ENCODE measurements around the gene BUD13.

The BUD13 gene

DNA sequence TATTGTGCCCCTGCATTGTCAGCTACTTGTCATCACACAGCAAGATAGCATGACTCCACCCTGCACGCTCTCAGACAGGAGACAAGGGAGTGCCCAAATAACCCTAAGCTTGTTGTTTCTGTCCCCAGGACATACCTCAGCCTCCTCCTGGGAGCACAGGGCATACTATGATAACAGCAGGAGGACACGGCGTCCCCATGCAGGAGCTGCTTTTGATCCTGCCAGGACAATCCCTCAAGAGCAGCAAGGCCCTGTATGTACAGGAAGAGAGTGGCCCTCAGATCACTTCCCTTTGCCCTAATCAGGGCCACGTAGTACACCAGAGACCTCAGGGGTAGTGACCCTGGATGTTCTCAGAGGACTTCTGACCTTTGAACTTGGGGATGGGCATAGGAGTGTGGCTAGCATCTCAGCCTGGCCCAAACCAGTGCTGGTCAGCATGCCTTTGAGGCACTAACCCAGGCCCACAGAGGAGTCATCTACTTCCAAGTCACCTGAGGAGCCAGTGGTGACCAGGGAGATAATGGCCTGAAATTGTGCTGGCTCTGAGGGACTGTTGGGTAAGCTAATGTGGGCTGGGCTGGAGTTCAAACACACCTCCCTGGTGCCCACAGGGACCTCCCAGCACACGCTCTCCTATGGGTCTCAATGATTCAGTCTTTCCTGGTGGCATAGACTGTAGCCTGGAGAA is 41.1 kb upstream of the BUD13 start:
- Histone ChIP-seq H3K4me1 (no peaks in the 10 kb centered on the region), H3K4me3 (ENCODE audit: low read depth, low read length) (no peak overlapping the region), H3K27me3 (no peaks in the 10 kb centered on the region), H3K36me3 (no peaks in the 10 kb centered on the region), H3K9me3 (no peaks in the 10 kb centered on the region)
- TF ChIP-seq, protein P1, sequence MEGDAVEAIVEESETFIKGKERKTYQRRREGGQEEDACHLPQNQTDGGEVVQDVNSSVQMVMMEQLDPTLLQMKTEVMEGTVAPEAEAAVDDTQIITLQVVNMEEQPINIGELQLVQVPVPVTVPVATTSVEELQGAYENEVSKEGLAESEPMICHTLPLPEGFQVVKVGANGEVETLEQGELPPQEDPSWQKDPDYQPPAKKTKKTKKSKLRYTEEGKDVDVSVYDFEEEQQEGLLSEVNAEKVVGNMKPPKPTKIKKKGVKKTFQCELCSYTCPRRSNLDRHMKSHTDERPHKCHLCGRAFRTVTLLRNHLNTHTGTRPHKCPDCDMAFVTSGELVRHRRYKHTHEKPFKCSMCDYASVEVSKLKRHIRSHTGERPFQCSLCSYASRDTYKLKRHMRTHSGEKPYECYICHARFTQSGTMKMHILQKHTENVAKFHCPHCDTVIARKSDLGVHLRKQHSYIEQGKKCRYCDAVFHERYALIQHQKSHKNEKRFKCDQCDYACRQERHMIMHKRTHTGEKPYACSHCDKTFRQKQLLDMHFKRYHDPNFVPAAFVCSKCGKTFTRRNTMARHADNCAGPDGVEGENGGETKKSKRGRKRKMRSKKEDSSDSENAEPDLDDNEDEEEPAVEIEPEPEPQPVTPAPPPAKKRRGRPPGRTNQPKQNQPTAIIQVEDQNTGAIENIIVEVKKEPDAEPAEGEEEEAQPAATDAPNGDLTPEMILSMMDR (IDR thresholded peaks at IDR 0.05; ENCODE audit: low read depth, low read length): no peak
- DNase-seq: no peak

- Histone ChIP-seq H3K4me3 (ENCODE audit: low read depth, low read length) (no peak overlapping the region), H3K36me3 (no peaks in the 10 kb centered on the region), H3K4me1 (no peaks in the 10 kb centered on the region), H3K9me3 (no peaks in the 10 kb centered on the region), H3K27me3 (no peaks in the 10 kb centered on the region)
- TF ChIP-seq, protein P1 (IDR thresholded peaks at IDR 0.05; ENCODE audit: low read depth, low read length): no peak
- DNase-seq: no peak
Measured at GRCh38 chr11:116813170-116813569, 40.4 kb upstream of the BUD13 start.

- DNase-seq: no peak
- Histone ChIP-seq H3K4me3 (ENCODE audit: low read depth, low read length) (no peak overlapping the region), H3K4me1 (no peaks in the 10 kb centered on the region), H3K27me3 (no peaks in the 10 kb centered on the region), H3K9me3 (no peaks in the 10 kb centered on the region), H3K36me3 (no peaks in the 10 kb centered on the region)
- TF ChIP-seq, protein P1 (IDR thresholded peaks at IDR 0.05; ENCODE audit: low read depth, low read length): no peak
Measured at GRCh38 chr11:116812109-116812508, 39.3 kb upstream of the BUD13 start.

- Histone ChIP-seq H3K4me1 (no peaks in the 10 kb centered on the region), H3K9me3 (no peaks in the 10 kb centered on the region), H3K27me3 (no peaks in the 10 kb centered on the region), H3K4me3 (ENCODE audit: low read depth, low read length) (no peak overlapping the region), H3K36me3 (no peaks in the 10 kb centered on the region)
- no peak for DNase-seq
- TF ChIP-seq, protein P1 (IDR thresholded peaks at IDR 0.05; ENCODE audit: low read depth, low read length): no peak
Measured at GRCh38 chr11:116811194-116811593, 38.4 kb upstream of the BUD13 start.

DNA sequence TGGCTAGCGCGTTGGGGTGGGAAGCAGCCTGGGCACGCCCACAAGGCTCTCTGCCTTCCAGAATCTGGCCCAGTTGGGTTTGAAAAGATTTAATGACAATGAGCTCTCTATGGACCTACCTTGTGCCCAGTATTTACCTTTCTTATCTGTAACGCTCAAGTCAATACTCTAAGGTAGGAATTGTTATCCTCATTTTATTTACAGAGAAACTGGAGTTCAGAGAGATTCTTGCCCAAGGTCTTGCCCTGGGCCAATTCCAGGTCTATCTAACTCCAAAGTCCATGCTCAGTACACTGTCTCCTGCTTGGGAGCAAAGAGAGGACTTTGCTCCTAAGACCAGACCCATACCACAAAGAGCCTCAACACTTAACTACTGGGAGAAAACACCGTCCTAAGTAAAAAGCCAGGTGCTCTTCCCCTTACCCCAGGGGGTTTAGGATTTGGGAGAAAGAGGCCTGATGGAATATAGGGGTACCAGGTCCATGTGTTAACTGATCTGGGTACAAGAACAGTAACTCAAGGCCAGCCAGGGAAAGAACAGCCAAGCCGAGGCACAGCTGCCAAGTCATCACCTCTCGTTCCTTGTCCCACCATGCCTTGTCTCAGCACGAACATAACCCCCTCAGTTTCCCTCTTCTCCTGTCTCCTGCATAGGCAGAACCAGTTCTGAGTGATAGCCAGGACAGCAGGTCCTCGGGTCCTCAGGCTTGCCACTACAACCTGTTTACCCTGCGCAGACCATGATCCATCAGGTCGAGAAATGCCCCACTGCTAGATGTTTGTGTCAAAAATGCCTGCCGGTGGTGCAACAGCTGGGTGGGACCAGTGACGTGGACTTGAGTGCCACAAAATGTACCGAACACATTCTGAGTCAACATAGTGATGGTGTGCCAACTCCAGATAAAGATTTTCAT is 35.7 kb upstream of the BUD13 start:
- H3K9me3 ChIP-seq: no peaks in the 10 kb centered on the region
- no peak for DNase-seq
- no peak overlapping the region for H3K4me3 ChIP-seq (ENCODE audit: low read depth, low read length)
- H3K36me3 ChIP-seq: no peaks in the 10 kb centered on the region
- H3K4me1 ChIP-seq: no peaks in the 10 kb centered on the region
- TF ChIP-seq, protein P1 (IDR thresholded peaks at IDR 0.05; ENCODE audit: low read depth, low read length): no peak
- H3K27me3 ChIP-seq: no peaks in the 10 kb centered on the region

All from BE2C (cell line).